ENCODE measurements around the gene MYH6.
A peak's percentile ranks its signal among the peaks of the same experiment; 100 is the strongest.

MYH6 gene

GRCh38 chr14:23358553-23359166 lies 49.4 kb downstream of the MYH6 start:
- H3K27ac ChIP-seq (ENCODE audit: insufficient read depth, low read length, poor library complexity, severe bottlenecking), result no peak overlapping the region
- H3K4me1 ChIP-seq (ENCODE audit: control insufficient read depth, insufficient read depth, low read length, poor library complexity, severe bottlenecking), result no peaks in the 10 kb centered on the region
- no peak for DNase-seq
- H3K27me3 ChIP-seq (replicated peaks; ENCODE audit: control insufficient read depth, insufficient read depth, low read length, poor library complexity, severe bottlenecking), result no peaks in the 10 kb centered on the region
- no peaks in the 10 kb centered on the region for H3K9me3 ChIP-seq (ENCODE audit: control insufficient read depth, low read length)
- no peak overlapping the region for H3K4me3 ChIP-seq (ENCODE audit: insufficient read depth, low read depth, low read length, poor library complexity, severe bottlenecking)
- no peaks in the 10 kb centered on the region for H3K36me3 ChIP-seq (ENCODE audit: control insufficient read depth, insufficient read depth, low read length)

- no peaks in the 10 kb centered on the region for H3K27me3 ChIP-seq (replicated peaks; ENCODE audit: control insufficient read depth, insufficient read depth, low read length, poor library complexity, severe bottlenecking)
- no peaks in the 10 kb centered on the region for H3K9me3 ChIP-seq (ENCODE audit: control insufficient read depth, low read length)
- no peak overlapping the region for H3K4me3 ChIP-seq (ENCODE audit: insufficient read depth, low read depth, low read length, poor library complexity, severe bottlenecking)
- no peak overlapping the region for H3K27ac ChIP-seq (ENCODE audit: insufficient read depth, low read length, poor library complexity, severe bottlenecking)
- no peaks in the 10 kb centered on the region for H3K36me3 ChIP-seq (ENCODE audit: control insufficient read depth, insufficient read depth, low read length)
- H3K4me1 ChIP-seq (ENCODE audit: control insufficient read depth, insufficient read depth, low read length, poor library complexity, severe bottlenecking), result no peaks in the 10 kb centered on the region
- DNase-seq, result no peak
These were observed 50.0 kb downstream of the MYH6 start for GRCh38 chr14:23358042-23358441.

GRCh38 chr14:23357261-23357660 lies 50.8 kb downstream of the MYH6 start:
- no peaks in the 10 kb centered on the region for H3K9me3 ChIP-seq (ENCODE audit: control insufficient read depth, low read length)
- peaks cover 3% of the 10 kb centered on the region for H3K4me1 ChIP-seq (ENCODE audit: control insufficient read depth, insufficient read depth, low read length, poor library complexity, severe bottlenecking)
- no peaks in the 10 kb centered on the region for H3K27me3 ChIP-seq (replicated peaks; ENCODE audit: control insufficient read depth, insufficient read depth, low read length, poor library complexity, severe bottlenecking)
- H3K36me3 ChIP-seq (ENCODE audit: control insufficient read depth, insufficient read depth, low read length), result no peaks in the 10 kb centered on the region
- H3K4me3 ChIP-seq (ENCODE audit: insufficient read depth, low read depth, low read length, poor library complexity, severe bottlenecking), result no peak overlapping the region
- no peak for DNase-seq
- no peak overlapping the region for H3K27ac ChIP-seq (ENCODE audit: insufficient read depth, low read length, poor library complexity, severe bottlenecking)

GRCh38 chr14:23356662-23357061 lies 51.4 kb downstream of the MYH6 start:
- no peaks in the 10 kb centered on the region for H3K27me3 ChIP-seq (replicated peaks; ENCODE audit: control insufficient read depth, insufficient read depth, low read length, poor library complexity, severe bottlenecking)
- H3K4me1 ChIP-seq (ENCODE audit: control insufficient read depth, insufficient read depth, low read length, poor library complexity, severe bottlenecking), result peaks cover 7% of the 10 kb centered on the region
- H3K9me3 ChIP-seq (ENCODE audit: control insufficient read depth, low read length), result no peaks in the 10 kb centered on the region
- no peak overlapping the region for H3K27ac ChIP-seq (ENCODE audit: insufficient read depth, low read length, poor library complexity, severe bottlenecking)
- no peaks in the 10 kb centered on the region for H3K36me3 ChIP-seq (ENCODE audit: control insufficient read depth, insufficient read depth, low read length)
- DNase-seq, result no peak
- no peak overlapping the region for H3K4me3 ChIP-seq (ENCODE audit: insufficient read depth, low read depth, low read length, poor library complexity, severe bottlenecking)

- DNase-seq, result no peak
- H3K4me3 ChIP-seq (ENCODE audit: insufficient read depth, low read depth, low read length, poor library complexity, severe bottlenecking), result no peak overlapping the region
- H3K4me1 ChIP-seq (ENCODE audit: control insufficient read depth, insufficient read depth, low read length, poor library complexity, severe bottlenecking), result peaks cover 7% of the 10 kb centered on the region
- H3K27me3 ChIP-seq (replicated peaks; ENCODE audit: control insufficient read depth, insufficient read depth, low read length, poor library complexity, severe bottlenecking), result no peaks in the 10 kb centered on the region
- H3K9me3 ChIP-seq (ENCODE audit: control insufficient read depth, low read length), result no peaks in the 10 kb centered on the region
- no peaks in the 10 kb centered on the region for H3K36me3 ChIP-seq (ENCODE audit: control insufficient read depth, insufficient read depth, low read length)
- no peak overlapping the region for H3K27ac ChIP-seq (ENCODE audit: insufficient read depth, low read length, poor library complexity, severe bottlenecking)
These were observed 52.1 kb downstream of the MYH6 start for GRCh38 chr14:23355871-23356435.

GRCh38 chr14:23354990-23355389 lies 53.1 kb downstream of the MYH6 start:
- Histone ChIP-seq H3K27ac (ENCODE audit: insufficient read depth, low read length, poor library complexity, severe bottlenecking) (no peak overlapping the region), H3K27me3 (replicated peaks; ENCODE audit: control insufficient read depth, insufficient read depth, low read length, poor library complexity, severe bottlenecking) (no peaks in the 10 kb centered on the region), H3K4me1 (ENCODE audit: control insufficient read depth, insufficient read depth, low read length, poor library complexity, severe bottlenecking) (peaks cover 7% of the 10 kb centered on the region), H3K4me3 (ENCODE audit: insufficient read depth, low read depth, low read length, poor library complexity, severe bottlenecking) (no peak overlapping the region), H3K9me3 (ENCODE audit: control insufficient read depth, low read length) (no peaks in the 10 kb centered on the region), H3K36me3 (ENCODE audit: control insufficient read depth, insufficient read depth, low read length) (no peaks in the 10 kb centered on the region)
- DNase-seq, result no peak

- Histone ChIP-seq H3K9me3 (ENCODE audit: control insufficient read depth, low read length) (no peaks in the 10 kb centered on the region), H3K4me3 (ENCODE audit: insufficient read depth, low read depth, low read length, poor library complexity, severe bottlenecking) (no peak overlapping the region), H3K27ac (ENCODE audit: insufficient read depth, low read length, poor library complexity, severe bottlenecking) (no peak overlapping the region), H3K36me3 (ENCODE audit: control insufficient read depth, insufficient read depth, low read length) (no peaks in the 10 kb centered on the region), H3K27me3 (replicated peaks; ENCODE audit: control insufficient read depth, insufficient read depth, low read length, poor library complexity, severe bottlenecking) (no peaks in the 10 kb centered on the region), H3K4me1 (ENCODE audit: control insufficient read depth, insufficient read depth, low read length, poor library complexity, severe bottlenecking) (peaks cover 7% of the 10 kb centered on the region)
- no peak for DNase-seq
These were observed 54.7 kb downstream of the MYH6 start for GRCh38 chr14:23353433-23353780.

- no peaks in the 10 kb centered on the region for H3K27me3 ChIP-seq (replicated peaks; ENCODE audit: control insufficient read depth, insufficient read depth, low read length, poor library complexity, severe bottlenecking)
- no peak within 1 kb of the TSS for H3K27ac ChIP-seq (ENCODE audit: insufficient read depth, low read length, poor library complexity, severe bottlenecking)
These were observed 55.3 kb downstream of the MYH6 start, which contains the start of gene SLC22A17 for GRCh38 chr14:23352506-23353432. SLC22A17 (minus strand) TSS chr14:23352887.

GRCh38 chr14:23351681-23352505 lies 56.2 kb downstream of the MYH6 start:
- no peak overlapping the region for H3K27ac ChIP-seq (ENCODE audit: insufficient read depth, low read length, poor library complexity, severe bottlenecking)
- no peaks in the 10 kb centered on the region for H3K27me3 ChIP-seq (replicated peaks; ENCODE audit: control insufficient read depth, insufficient read depth, low read length, poor library complexity, severe bottlenecking)
- H3K9me3 ChIP-seq (ENCODE audit: control insufficient read depth, low read length), result no peaks in the 10 kb centered on the region
- peaks cover 7% of the 10 kb centered on the region for H3K4me1 ChIP-seq (ENCODE audit: control insufficient read depth, insufficient read depth, low read length, poor library complexity, severe bottlenecking)
- H3K36me3 ChIP-seq (ENCODE audit: control insufficient read depth, insufficient read depth, low read length), result no peaks in the 10 kb centered on the region
- H3K4me3 ChIP-seq (ENCODE audit: insufficient read depth, low read depth, low read length, poor library complexity, severe bottlenecking), result peak overlapping the region; percentile 67
- DNase-seq, result no peak

More at GRCh38 chr14:23352506-23353432, 55.3 kb downstream of the MYH6 start, which contains the start of gene SLC22A17:
- H3K4me3 ChIP-seq (ENCODE audit: insufficient read depth, low read depth, low read length, poor library complexity, severe bottlenecking), result peak within 1 kb of the TSS; percentile 67
- H3K9me3 ChIP-seq (ENCODE audit: control insufficient read depth, low read length), result no peaks in the 10 kb centered on the region
- DNase-seq, result peak in 2 of 3 donors; percentile 18 to 43
- no peaks in the 10 kb centered on the region for H3K36me3 ChIP-seq (ENCODE audit: control insufficient read depth, insufficient read depth, low read length)
- H3K4me1 ChIP-seq (ENCODE audit: control insufficient read depth, insufficient read depth, low read length, poor library complexity, severe bottlenecking), result peaks cover 7% of the 10 kb centered on the region
